Kidney tubule cell (primary cell): ENCODE results near the gene CHRM4.

Experiments used
- DNase-seq: peaks from one replicate; pipeline ENCODE4 v3.0.0-alpha.2; 2018; ENCODE audit warnings: low spot score

The CHRM4 gene

DNA sequence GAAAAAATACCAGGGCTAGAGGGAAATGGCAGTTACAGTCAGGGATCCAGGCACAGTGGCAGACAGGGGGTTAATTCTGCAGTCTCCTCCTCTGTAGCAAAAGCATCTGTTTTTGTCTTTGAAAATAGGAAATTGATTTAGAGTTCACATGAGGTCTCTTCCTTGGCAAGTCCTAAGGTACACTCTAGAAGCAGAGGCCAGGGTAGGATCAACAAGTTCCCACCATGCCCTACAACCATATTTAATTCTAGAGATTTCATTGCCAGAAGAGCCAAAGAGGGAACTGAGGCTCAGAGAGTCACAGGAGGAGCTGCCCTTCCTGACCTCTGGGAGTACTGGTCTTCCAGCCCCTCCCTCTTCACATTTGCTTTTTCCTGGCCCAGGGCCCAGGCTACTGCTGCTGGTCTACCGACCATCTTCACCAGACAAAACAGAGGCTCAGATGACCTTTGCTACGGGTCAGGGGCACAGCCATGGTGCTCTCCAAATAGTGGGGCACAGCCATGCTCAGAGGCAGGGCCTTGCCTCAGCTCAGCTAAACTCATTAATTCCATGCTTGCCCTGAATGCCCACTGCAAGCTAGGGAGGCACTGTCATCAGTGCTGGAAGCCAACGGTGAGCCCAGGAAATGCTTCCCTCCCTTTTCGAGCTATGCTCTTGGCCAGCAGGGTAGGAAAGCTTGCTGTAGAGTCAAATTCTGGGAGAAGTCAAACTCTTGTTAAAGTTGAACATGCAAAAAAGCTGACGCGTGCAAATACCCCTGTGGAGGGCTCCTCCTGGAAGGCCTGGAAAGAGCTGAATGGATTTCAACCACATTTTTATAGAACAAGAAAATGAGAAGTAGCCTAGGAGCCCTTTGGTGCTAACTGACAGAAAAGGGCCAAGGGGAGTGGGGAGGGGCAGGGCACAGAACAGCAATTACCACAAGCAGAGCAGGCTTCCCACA, 11.7 kb upstream of the CHRM4 start:
- DNase-seq = no peak

DNA sequence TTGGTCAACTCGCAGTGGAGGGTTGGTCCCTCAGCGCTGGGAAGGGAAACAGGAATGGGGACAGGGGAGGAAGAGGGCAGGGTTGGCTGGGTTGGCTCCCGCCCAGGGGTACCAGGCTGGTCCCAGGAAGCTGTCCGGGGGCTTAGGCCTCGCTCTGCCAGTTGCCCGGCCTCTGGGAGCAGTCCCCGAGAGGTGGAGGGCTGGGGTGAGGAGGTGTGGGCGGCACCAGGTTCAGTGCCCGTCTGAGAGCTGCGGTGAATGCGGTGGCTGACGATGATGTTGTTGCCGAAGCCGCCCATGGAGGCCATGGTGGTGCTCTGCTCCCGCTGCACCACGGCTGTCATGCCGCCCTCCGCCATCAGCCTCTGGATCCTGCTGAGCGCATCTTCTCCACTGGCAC, 6.0 kb upstream of the CHRM4 start:
- no peak for DNase-seq

DNA sequence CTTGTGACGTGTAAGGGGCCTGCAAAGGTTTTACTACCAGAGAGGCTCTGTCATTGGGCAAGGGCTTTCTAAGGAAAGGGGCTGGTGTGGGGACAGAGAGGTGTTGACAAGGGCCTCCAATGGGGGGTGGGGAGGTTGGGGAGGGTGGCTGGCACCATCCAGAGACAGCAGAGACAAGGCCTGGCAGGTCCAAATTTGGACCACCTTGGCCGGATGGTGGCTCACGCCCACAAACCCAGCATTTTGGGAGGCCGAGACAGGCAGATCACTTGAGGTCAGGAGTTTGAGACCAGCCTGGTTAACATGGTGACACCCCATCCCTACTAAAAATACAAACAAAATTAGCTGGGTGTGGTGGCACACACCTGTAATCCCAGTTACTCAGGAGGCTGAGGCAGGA, 2.2 kb upstream of the CHRM4 start:
- no peak for DNase-seq

DNA sequence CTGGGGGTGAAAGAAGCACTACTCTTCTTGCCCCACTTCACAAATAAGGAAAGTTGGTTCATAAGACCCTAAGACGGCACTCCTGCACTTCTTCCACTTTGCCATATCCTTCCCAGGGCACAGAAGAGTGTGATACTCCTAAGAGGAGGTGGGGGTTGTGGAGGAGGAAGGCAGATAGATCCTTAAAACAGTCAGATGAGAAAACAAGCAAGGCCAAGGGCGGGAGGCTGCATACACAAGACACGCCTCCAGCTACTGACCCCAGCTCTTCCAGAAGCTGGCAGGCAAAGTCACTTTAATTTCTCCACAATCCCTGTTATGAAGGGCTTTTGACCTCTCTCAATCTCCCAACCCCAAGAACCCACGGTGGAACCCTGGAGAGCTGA, 1.6 kb upstream of the CHRM4 start:
- no peak for DNase-seq

DNA sequence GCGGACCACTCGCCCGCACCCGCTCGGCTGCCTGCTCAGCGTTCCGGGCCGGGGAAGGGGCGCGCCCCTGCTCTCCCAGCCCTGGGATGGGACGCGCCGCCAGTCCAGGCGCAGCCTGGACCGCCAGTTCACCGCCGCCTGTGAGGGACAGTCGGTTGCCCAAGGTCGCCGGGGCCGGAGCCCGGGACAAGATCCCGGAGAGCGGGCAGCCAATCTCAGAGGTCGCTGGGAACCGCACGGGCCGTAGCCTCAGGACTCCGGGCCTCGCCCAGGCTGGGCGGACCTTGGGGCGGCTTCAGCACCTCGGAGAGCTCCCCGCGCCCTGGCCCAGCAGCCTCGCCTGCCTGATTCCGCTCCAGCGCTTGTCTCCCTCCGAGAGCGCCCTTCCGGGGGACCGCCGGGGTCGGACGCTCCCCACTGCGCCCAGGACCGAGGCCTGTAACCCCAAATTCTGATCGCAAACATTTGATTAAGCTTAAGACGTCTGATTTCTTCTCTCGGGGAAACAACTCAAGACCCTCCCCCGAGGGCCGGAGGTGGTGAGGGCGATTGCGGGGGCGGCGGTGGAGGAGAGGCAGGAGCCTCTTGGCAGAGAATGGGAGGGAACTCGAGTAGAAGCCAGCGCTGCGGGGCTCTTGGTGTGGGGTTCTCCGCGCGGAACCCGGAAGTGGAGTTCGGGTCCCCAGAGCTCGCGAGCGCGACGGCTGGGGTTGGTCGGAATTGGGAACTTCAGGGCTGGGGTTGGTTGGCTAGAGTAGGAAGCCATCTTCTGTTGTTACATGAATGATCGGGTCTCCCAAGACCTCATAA, 1.1 kb upstream of the CHRM4 start:
- DNase-seq = peak; percentile 81

DNA sequence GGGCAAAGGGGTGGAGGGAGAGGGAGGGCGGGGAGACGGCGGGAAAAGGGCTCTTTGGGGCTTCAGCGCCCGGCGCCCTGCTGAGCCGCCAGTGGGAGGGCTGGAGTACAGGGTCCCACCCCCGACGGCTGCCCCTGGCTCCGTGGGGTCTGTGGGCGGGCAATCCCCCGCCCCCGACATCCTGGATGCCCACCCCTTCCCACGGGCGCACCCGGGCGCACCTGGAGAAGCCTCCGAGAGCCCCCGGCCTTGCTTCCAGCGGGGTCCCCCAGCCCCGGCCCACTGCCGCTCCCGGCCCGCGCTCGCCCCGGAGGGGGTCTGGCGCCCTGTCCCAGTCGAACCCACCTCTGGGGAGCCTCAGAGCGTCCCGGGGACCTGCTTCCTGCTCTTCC, 394 bp downstream of the CHRM4 start:
- no peak for DNase-seq

DNA sequence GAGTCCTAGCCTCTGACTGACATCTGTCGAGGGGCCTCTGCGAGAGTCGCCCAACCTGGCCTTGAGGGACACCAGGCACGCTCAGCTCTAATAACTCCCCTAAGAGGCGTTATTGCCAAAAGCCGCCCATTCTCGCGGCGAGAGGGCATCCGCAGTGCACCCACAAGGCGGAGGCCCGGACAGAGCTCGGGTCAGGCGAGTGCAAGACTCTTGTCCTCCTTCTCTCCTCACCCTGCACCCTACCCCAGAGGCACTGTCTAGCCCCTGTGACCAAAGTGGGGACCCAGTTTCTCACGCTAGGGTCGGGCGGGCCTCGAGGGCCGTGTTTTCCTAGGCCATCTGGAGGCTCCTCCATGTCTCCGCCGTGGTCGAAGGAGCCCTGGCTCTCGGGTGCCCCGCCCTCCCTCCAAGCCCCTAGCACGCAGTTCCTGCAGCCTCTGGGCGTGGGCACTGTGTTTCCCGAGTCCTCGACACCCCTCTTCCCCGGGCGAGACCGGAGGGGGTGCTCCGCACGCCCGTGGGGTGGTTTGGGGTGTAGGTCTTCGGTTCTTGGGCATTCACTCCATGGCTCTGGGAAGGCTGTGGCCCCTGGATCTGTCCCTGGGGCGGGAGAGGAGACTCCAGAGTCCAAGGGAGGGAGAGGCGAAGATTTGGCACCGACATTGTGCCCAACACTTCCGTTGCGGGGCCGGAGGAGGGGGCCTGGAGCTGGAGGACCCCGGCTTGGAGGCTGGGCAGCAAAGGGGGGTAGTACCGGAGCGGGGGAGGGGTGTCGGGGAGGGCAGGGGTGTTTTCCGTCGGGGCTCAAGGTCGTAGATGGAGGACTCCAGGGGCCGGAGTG, 1.0 kb downstream of the CHRM4 start:
- no peak for DNase-seq

DNA sequence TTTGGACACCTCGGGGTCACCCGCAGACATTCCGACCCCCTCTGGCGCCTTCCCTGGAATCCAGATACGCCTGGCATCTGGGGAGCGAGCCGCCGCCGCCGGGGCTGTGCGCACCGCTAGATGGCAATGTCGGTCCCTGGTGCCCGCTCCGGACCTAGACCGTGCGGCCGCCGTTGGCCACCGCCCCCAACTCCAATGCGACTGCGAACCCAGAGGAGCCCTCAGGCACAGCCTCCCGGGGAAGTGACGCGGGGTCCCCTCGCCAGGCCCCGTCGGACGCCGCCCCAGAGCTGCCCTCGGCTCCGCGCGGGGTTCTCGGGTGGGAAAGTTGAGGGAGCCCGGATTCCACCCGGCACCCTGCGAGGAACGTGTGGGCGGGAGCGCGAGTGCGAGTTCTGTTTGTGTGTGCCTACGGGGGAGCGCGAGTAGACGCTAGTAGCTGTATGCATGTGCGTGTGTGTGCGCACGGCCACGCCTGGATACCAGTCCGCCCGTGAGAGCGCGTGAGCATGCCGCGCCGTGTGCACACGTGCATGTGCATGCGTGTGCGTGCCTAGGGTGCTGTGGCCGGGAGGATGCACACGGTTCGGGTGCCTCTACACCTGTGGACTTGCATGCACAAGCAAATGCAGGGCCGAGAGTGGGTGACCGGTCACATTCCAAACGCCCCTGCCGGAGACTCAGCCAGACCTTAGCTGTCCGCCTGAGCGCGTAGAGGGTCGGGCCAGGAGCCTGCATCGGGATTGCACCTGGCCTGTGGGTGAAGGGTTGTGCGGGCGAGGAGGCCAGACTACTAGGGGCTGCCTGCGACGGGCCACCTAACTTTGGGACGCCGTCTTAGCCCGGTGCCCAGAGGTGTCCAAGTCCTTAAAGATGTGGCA, 1.9 kb downstream of the CHRM4 start:
- DNase-seq = peak; percentile 72

DNA sequence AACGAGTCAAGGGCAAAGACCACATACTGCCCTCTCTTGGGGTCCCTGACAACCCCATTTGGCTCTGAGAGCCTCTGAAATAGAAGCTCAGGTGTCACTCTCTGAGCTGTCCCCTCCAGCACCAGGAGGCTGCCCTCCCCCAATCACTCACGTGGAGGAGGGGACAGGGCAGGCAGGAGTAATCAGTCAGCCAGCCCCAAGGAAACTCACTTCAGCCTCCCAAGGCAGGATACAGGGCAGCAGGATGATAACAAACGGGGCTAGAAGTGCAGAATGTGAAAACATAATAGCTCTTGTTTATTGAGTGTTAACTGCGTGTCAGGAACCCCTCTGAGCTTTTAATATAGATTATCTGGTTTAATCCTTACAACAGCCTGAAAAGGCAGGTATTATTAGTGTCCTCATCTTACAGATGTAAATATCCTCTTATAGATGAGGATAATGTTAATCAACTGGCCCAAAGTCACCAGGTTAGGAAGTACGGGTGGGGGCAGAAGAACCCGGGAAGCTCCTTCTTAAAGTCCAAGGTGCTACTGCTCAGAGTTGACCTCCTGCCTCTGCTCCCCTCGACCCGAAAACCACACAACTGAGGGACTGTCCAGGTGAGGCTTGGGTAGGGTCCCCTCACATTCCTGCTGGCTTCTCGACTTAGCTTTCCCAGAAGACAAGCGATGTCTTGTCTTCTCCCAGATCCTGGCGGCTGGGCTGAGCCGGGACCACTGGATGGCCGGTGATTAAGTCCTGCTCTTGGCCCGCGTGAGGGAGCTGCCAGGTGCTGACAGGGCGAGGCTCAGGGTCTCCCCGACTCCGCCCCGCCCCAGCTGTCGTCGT, 2.7 kb downstream of the CHRM4 start:
- DNase-seq = no peak

DNA sequence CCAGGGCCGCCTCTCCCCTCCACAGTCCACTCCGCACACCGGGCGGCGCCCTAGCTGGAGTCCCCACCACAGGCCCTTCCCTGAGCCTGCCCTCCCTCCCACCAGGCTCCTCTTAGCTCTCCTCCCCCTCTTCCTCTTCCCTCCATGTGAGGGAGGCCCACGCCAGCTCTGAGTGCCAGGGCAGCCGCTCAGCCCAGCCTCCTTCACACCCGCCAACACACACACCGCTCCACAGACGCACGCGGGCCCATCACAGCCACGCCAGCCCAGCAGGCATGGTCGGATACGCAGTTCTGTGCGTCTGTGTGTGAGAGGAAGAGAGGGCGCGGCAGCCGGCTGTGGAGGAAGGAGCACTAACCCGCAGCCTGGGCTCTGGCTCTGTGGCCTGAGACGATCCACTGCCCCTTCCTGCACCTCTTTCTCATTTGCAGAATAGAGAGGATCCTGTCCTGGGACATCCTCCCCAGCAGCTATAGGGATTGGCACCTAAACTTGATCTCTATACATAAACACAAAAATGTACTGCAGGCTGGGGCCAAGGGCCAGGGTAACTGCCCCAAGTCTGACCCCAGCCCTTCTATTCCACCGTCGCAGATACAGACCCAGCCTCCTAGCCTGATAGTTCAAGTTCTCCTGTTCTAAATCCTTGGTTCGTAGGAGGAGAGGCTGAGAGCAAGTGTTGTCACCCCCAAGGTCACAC, 3.5 kb downstream of the CHRM4 start:
- no peak for DNase-seq

DNA sequence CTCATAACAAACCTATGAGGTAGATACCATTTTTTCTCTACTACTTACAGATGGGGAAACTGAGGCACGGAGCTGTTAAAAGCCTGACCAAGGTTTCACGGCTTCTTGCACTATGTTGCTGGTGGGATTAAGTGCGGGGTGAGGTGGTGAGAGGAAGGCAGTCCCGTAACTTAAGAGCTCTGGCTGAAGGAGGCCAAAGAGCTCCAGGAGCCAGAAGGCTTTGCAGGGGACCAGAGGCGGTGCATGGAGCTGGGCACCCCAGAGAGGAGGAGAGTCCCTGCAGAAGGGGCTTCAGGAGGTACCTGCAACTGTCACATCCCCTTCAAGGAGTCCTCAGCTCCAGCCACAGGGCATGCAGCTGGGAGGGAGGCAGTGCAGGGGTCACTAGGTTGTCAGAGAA, 4.1 kb downstream of the CHRM4 start:
- no peak for DNase-seq

DNA sequence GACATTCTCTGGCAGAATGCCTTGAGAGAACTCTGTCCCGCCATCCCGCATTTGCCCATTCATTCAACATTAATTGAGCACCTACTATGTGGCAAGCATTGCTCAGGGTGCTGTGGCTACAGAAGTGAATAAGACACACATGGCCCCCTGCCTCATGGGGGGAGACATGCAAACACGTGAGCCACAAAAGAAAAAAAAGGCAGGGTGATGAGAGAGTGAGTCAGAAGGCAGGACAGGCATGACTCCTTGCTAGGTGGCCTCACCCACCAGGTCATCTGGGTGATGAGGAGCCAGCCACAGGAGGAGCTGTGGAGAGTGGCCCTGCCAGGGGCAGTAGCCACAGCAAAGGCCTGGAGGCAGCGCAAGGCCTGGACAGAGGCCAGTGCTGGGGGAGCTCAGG, 4.9 kb downstream of the CHRM4 start:
- peak; percentile 78 for DNase-seq

DNA sequence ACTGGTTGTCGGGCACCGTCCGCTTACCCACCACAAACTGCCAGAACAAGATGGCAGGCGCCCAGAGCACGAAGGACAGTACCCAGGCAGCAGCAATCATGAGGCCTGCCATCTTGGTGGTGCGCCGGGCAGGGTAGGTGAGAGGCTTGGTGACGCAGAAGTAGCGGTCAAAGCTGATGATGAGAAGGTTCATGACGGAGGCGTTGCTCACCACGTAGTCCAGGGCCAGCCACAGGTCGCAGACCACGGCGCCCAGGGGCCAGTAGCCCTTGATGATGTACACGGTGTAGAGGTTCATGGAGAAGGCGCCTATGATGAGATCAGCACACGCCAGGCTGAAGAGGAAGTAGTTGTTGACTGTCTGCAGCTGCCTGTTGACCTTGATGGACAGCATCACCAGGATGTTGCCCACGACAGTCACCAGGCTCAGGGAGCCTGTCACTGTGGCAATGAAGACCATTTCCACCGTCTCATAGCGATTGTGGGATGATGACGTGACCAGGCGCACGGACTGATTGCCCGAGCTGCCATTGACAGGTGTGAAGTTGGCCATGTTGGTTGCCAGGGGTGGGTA, 5.5 kb downstream of the CHRM4 start:
- DNase-seq = no peak

DNA sequence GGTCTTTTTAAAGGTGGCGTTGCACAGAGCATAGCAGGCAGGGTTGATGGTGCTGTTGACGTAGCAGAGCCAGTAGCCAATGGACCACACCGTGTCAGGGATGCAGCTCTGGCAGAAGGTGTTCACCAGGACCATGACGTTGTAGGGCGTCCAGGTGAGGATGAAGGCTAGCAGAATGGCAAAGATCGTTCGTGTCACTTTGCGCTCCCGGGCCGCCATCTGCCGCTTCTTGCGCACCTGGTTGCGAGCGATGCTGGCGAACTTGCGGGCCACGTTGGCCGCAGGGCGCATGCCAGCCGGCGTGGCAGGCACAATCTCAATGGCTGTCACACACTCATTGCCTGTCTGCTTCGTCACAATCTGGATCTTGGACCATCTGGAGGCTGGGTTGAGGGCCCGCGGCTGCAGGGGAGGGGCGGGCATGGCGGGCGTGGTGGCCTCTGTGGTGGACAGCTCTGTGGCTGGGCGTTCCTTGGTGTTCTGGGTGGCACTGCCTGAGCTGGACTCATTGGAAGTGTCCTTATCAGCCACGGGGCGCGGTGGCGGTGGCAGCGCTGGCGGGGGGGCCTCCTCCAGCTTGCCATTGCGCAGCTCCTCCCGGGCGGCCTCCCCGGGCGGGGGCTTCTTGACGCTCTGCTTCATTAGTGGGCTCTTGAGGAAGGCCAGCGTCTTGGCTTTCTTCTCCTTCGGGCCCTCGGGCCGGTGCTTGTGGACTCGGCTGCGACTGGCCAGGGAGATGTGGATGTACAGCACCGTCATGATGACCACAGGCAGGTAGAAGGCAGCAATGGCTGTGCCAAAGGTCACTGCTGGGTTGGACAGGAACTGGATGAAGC, 6.2 kb downstream of the CHRM4 start:
- no peak for DNase-seq

DNA sequence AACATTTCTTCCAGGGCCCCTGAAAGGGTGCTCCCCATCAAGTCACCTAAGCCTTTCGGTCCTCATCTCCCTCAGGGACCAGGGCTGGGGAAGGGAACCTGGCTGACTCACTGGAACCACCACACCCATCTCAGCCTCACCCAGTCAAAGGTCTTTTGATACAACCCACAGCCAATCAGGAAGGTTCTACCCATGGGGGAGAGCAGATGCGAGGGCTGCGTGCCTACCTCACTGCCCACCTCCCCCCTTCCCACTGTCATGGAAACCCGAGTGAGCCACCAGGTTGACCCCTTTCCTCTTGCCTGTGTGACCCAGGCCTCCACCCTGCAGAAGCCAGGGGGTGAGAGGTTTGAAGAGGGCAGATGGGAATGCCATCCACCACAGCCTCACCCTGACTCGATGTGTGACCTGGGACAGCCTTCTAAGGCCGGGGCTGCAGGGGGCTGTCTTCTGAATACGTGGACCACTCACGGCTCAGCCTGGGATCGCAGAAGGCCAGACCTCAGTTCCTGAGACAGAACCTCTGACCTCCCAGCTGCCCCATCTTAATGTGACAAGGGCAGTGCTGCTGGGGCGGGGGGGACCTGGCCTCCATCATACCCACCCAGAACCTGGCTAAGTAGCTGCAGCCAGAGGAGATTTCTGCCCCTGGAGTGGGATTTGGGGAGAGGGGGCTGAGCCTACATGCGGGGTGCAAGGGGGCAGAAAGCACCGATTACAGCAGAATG, 7.4 kb downstream of the CHRM4 start:
- no peak for DNase-seq

DNA sequence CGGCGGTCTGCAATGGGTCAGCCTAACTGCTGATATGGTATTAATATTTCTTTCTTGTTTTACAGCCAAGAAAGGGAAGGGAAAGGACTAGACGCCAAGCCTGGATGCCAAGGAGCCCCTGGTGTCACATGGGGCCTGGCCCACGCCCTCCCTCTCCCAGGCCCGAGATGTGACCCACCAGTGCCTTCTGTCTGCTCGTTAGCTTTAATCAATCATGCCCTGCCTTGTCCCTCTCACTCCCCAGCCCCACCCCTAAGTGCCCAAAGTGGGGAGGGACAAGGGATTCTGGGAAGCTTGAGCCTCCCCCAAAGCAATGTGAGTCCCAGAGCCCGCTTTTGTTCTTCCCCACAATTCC, 8.2 kb downstream of the CHRM4 start:
- no peak for DNase-seq

DNA sequence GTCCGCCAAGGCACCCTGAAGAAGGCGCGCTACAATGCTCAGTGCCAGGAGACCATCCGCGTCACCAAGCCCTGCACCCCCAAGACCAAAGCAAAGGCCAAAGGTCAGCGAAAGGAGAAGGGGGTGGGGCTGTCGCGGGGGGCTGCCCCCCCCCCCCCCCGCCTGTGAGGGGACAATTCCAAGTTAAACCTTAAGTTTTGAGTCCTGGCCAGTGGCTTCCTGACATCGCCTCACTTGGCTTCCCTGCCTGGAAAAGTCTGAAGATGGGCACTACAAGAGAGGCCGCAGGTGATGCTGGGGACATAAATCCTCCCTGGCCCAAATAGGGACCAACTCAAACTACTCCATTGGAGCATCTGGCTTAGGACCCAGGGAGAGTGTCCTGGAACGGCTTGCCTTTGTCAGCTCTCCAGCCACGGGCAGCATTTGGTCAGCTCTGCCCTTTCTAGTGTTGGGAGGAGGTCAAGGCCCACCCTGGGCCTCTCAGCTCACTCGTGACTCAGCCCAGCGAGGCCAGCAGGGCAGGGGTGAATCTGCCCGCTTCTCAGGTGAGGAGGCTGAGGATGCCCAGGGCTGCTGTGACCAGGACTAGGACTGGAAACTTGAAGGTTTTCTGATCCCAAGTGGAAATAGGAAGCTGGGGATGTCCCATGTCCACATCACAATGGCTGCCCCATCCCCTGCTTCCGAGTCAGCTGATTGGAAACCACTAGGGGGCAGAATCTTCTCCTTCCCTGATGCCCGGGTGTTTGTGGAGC, 8.8 kb downstream of the CHRM4 start:
- DNase-seq = peak; percentile 50
